T-helper 1 cell treated with Interleukin-12 subunit alpha and Interleukin-12 subunit beta and Interleukin-4 antibody, amounts not matched to agents 30 ng/mL and 1 ng/mL, for 36 hours (primary cell): ENCODE data around the gene PCYT1A. TPM values are rescaled to one million over a fixed set of nuclear protein-coding genes. Genes with fewer than 3 reads are reported as not detected.
"Not testable (repeated sequence)": the region's sequence is repeated elsewhere in the genome, so short reads cannot be mapped to it uniquely, and the experiment has no call there.

Experiments
- intact Hi-C: fragments of 100-400 bp; cut with micrococcal nuclease; formaldehyde crosslinking; loops from one replicate; pipeline ENCODE4 v1.15.1; 2024
- total RNA-seq: library from RNA; stranded (reverse); gene quantifications from 2 replicates; pipeline ENCODE4 v1.2.3, GENCODE V29; 2022

PCYT1A gene
- total RNA-seq, 1 donor from 2014 or later: 95.3 TPM

- intact Hi-C loops: no loop called here
Observed at GRCh38 chr3:196288141-196288460, 575 bp upstream of the PCYT1A start.

DNA sequence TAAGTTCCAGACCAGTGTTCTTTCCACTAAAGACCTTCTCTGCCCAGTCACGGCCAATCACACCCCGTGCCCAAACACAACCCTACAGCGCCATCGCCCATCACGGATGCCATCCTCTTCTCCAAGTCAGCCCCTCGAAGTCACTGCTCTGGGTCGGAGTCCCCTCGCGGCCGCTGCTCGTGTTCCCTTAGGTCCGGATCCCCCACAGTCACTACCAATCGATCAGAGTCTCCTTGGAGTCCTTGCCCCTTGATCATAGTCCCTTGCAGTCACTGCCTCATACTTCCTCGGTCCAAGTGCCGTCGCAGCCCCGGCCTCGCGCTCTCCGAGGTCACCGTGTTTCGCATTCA is 461 bp downstream of the PCYT1A start:
- intact Hi-C loops: loop anchor here (1.0 kb wide), 6 partner anchors 8 to 655 kb away; partner anchors contain the start of genes DYNLT2B, NCBP2 and UBXN7

- intact Hi-C loops: no loop called here
Observed at GRCh38 chr3:196284396-196284795, 3.1 kb downstream of the PCYT1A start.

GRCh38 chr3:196281962-196282361 is 5.6 kb downstream of the PCYT1A start:
- intact Hi-C loops: no loop called here

DNA sequence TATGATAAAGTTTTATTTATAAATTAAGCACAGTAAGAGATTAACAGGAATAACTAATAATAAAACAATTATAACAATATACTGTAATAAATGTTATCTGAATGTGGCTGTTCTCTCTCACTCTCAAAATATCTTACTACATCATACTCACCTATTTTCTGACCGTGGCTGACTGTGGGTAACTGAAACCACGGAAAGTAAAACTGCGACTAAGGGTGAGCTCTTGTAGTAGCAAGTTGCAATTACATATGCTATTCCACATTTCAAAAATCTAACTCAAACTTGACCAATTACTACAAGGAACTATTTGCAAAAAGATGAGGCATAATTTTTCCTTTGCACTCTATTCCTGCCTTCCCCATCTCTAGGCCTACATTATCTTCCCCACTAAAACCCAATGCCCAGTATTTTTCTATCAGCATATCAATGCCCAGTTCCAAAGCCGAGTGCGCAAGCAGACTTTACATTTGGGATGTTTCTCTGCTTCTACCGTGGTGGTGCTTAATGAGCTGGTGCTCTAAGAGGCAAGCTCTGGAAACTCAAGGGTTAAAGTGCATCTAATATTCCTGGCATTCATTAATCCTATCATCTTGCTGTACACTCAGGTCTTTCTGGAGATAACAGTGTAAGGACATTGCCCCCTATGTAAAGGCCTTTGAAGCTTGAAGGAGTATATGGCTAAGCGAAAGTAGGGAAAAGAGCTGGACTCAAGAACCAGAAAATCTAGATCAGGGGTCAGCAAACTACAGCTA is 6.7 kb downstream of the PCYT1A start:
- intact Hi-C loops: loop anchor here (1.0 kb wide), 1 partner anchor 28 kb away; no protein-coding TSS in a partner anchor

DNA sequence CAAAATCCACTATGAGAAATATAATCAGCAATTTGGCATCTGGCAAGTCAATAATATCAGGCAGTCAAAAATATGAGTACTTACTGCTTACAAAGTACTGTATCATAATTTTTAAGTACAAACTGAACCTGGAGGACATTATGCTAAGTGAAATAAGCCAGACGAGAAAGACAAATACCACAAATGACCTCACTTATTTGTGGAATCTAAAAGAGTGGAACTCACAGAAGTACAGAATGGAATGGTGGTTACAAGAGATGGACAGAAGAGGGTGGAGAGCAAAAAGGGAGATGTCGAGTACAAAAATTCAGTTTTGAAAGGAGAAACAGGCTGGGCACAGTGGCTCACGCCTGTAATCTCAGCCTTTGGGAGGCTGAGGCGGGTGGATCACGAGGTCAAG is 12.4 kb downstream of the PCYT1A start:
- intact Hi-C loops: loop anchor here (1.0 to 10.0 kb wide), 5 partner anchors 56 to 1020 kb away; partner anchors contain the start of genes CEP19, DLG1, FBXO45 and PIGX

DNA sequence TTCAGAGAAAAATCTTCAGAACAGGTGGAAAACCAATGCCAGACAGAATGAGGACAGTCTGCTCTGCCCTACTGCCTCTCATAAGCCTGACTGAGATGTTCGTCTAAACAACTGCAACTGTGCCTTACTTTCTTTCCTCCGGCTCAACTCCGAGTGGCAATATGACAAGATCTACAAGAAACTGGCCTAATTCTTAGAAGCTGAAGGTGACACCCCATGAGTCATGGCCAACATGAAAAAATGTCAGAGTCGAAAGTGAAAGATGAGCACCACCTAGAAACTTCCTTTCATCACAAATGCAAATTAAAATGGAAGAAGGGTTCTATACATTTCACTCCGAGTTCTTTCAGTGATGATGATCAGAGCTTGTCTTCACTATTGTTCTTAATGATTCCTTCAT is 12.9 kb downstream of the PCYT1A start:
- intact Hi-C loops: loop anchor here (1.0 to 10.0 kb wide), 9 partner anchors 13 to 1020 kb away; partner anchors contain the start of genes CEP19, DLG1, DYNLT2B and PCYT1A

DNA sequence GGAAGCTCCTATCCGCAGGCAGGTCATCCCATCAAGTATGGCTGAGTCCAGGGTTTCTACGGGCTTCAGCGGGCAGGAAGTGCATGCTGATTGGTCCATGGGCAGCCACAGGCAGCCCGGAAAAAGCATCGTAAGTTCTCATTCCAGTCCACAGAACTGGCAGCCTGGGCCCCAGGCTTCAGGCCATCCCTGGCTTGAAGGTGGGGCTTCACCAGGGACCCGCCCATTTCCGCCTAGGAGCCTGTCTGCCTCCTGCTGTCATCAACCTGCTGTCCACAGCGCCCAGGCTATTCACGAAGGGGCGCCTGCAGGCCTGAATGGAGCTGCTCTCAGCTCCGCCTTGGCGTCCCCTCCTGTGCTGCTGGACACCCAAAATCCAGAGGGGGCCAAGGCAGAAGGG is 13.9 kb downstream of the PCYT1A start:
- intact Hi-C loops: loop anchor here (1.0 to 10.0 kb wide), 9 partner anchors 14 to 1021 kb away; partner anchors contain the start of genes CEP19, DLG1, DYNLT2B and PCYT1A

GRCh38 chr3:196272826-196273225 is 14.7 kb downstream of the PCYT1A start:
- intact Hi-C loops: loop anchor here (10.0 kb wide), 1 partner anchor 1022 kb away; the partner anchor contains the start of gene DLG1

DNA sequence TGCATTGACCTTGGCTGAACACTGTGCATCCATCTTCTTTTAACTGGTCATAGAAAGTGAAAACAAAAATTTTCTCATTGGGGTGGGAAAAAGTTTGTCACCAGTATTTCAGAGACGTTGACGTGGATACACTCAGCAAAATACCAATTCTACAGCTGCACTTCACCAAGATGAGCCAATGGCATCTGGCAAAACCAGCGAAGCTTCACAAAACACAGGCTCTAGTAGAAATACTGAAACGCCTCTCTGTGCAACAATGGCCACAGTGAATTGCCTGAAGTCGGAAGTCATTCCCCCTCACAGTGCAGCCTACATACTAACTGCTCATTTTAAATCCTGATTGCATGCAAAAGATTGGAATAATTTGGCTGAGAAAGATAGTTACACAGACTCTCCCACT is 17.0 kb downstream of the PCYT1A start:
- intact Hi-C loops: loop anchor here (10.0 kb wide), 1 partner anchor 1024 kb away; the partner anchor contains the start of gene DLG1

DNA sequence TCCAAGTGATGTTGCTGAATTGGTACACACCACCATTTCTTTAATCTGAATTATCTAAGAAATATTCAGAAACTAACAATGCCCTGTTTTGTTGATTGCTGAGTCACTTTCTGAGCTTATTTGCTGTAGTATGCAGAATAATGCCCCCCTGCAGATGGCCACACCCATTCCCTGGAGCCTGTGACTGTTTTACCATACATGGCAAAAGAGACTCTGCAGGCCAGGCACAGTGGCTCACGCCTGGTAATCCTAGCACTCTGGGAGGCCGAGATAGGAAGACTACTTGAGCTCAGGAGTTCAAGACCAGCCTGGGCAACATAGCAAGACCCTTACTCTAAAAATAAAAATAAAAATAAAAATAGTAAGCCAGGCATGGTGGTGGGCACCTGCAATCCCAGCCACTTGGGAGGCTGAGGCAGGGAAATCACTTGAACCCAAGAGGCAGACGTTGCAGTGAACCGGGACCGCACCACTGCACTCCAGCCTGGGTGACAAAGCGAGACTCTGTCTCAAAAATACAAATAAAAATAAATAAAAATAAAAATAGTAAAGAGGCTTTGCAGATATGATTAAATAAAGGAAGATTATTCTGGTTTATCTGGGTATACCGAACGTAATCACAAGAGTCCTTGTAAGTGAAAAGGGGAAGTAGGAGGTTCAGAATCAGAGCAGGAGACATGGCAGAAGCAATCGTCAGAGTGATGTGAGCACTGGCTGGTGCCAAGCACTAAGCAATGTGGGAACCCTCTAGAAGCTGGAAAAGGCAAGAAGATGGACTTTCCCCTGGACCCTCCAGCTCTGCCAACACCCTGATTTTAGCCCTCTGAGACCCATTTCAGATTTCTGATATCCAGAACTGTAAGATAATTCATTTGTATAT is 19.0 kb downstream of the PCYT1A start:
- intact Hi-C loops: no loop called here

GRCh38 chr3:196263819-196264218 is 23.7 kb downstream of the PCYT1A start:
- intact Hi-C loops: no loop called here

GRCh38 chr3:196260784-196261183 is 26.7 kb downstream of the PCYT1A start:
- intact Hi-C loops: no loop called here

DNA sequence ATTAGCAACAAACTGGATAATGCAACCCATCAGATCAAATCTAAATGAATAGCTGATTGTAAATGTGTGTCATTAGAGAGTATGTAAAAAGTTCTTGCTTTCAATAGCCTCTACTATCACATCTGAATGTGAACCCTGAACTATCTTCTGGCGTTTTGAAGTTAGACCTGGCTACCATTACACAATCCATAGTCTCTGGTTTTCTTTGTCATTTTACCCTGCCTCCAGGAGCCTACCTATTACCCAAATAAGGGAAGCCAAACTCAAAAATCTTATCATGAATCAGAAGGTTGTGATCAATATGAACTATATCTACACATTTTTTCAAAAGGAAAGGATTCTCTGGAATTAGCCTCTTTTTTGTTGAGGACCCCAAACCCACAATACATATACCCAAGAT is 31.8 kb downstream of the PCYT1A start:
- intact Hi-C loops: no loop called here

DNA sequence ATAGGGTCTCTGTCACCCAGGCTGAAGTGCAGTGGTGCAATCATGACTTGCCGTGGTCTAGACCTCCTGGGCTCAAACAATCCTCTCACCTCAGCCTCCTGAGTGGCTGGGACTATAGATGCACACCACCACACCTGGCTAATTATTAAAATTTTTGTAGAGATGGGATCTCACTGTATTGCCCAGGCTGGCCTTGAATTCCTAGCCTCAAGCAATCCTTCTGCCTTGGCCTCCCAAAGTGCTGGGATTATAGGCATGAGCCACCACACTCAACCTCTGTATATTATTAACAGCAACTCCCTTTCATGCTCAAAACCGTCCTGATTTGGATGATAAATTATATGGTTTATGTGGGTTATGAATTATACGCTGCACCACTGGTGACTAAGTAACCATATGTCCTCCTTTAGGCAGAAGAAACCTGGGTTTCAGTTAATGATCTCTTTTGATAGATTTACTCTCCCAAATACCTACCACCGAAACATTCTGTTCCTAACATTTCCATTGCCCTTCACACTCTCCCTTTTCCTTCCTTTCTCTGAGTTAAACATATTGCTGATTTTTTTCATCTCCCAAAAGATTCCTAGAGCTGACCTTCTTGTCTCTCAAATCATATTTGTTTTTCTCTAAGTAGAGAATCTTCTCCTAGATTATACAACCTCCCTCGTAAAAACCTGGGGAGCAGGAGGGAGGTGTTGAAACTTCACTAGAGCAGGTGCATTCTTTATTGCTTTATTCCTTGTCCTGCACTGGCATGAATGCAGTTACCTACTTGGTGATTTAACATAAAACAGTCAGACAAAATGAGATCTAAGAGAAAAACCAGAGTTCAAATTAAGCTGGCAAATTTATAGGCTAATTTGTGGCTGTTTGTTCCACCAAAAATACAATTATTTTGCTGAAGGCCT is 32.9 kb downstream of the PCYT1A start:
- intact Hi-C loops: no loop called here

DNA sequence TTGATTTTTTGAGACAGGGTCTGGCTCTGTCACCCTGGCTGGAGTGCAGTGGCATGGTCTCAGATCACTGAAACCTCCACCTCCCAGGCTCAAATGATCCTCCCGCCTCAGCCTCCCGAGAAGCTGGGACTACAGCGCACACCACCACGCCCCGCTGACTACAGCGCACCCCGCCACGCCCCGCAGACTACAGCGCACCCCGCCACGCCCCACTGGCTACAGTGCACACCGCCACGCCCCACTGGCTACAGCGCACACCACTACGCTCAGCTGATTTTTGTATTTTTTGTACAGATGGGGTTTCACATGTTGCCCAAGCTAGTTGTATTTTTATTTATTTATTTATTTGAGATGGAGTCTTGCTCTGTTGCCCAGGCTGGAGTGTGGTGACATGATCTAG is 35.6 kb downstream of the PCYT1A start:
- intact Hi-C loops: loop anchor here (2.0 kb wide), 1 partner anchor 433 kb away; no protein-coding TSS in a partner anchor

DNA sequence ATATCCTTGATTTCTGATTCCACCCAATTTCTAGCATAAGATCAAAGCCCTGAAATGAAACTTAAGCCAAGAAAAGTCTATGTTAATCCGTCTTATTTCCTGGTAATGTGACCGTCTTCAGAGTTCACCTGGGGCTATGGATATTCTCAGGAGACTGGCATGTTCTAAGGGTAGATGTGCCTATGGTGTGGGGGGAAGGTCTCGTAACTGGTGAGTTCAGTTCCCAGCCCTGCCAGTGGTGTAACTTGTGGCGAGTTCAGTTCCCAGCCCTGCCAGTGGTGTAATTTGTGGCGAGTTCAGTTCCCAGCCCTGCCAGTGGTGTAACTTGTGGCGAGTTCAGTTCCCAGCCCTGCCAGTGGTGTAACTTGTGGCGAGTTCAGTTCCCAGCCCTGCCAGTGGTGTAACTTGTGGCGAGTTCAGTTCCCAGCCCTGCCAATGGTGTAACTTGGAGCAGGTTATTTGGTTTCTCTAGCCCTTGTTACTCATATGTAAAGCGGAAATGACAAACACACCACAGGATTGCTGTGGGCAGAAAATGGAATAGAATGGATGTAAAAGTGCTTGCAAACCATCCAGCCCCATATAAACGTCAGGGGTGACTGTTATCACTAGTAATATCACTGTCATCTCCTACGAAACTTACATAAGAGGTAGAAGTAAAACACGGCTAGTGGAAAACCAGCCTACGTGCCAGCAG is 40.8 kb downstream of the PCYT1A start:
- intact Hi-C loops: no loop called here

DNA sequence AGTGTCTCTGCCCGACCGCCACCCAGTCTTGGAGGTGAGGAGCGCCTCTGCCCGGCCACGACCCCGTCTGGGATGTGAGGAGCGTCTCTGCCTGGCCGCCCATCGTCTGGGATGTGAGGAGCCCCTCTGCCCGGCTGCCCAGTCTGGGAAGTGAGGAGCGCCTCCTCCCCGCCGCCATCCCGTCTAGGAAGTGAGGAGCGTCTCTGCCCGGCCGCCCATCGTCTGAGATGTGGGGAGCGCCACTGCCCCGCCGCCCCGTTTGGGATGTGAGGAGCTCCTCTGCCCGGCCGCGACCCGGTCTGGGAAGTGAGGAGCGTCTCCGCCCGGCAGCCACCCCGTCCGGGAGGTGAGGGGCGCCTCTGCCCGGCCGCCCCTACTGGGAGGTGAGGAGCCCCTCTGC is 43.4 kb downstream of the PCYT1A start:
- intact Hi-C loops: not testable (repeated sequence)

GRCh38 chr3:196241704-196242103 is 45.8 kb downstream of the PCYT1A start:
- intact Hi-C loops: no loop called here

DNA sequence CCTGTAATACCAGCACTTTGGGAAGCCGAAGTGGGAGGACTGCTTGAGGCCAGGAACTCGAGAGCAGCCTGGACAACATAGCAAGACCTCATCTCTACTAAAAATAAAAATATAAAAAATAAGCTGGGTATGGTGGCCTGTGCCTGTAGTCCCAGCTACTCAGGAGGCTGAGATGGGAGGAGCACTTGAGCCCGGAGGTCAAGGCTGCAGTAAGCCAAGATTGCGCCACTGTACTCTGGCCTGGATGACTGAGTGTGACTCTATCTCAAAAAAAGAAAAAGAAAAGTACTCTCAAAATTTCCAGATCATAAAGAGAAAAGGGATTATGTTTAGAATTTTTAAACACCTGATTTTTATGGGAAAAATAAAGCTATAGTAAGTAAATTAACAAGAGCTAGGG is 47.1 kb downstream of the PCYT1A start:
- intact Hi-C loops: no loop called here
